ENCODE measurements around the gene SEMA6B. TPM values are rescaled to one million over a fixed set of nuclear protein-coding genes. Genes with fewer than 3 reads are reported as not detected.

SEMA6B gene
- polyA plus RNA-seq, 1 of the 3 experiments (the other 2 are of a cell fraction) = 3.7 TPM

DNA sequence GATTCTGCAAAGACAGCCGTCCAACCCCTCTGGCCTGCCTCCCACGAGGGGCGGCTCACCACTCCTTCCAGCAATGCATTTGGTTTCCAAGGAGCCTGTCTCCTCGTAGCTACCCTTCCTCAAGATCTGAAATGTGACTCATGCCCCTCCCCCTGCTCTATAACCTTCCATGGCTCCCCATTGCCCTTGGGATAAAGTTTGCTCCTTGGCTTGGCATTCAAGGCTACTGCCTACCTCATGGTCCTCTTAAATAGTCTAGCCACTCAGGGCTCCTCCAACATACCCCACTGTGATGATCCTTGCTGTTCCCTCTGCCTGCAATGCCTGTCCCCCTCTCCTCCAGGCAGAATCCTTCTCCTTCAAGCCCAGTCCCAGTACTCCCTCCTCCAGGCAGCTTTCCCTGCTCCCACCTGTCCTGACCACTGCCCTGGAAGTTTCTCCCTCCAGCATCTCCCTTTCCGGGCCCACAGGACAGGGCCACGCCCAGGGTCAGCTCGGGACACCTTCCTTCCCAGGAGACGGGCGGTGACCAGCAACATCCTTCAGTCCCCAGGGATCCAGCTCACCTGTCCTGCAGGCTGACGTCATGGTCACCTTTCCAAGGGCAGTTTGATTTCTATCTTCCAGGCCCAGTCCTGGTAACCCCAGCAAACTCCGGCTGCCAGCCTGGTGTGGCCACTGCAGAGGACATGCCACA is 19.2 kb upstream of the SEMA6B start (continued):
- TF ChIP-seq GATA2 (CRISPR knock-in tag; IDR thresholded peaks at IDR 0.05) (no peak), FOSL2 (IDR thresholded peaks at IDR 0.05; ENCODE audit: borderline replicate concordance, low read depth) (no peak), NRF1 (IDR thresholded peaks at IDR 0.05; ENCODE audit: low read depth, low read length) (no peak), RAD21 (IDR thresholded peaks at IDR 0.05; ENCODE audit: low read length) (no peak)

DNA sequence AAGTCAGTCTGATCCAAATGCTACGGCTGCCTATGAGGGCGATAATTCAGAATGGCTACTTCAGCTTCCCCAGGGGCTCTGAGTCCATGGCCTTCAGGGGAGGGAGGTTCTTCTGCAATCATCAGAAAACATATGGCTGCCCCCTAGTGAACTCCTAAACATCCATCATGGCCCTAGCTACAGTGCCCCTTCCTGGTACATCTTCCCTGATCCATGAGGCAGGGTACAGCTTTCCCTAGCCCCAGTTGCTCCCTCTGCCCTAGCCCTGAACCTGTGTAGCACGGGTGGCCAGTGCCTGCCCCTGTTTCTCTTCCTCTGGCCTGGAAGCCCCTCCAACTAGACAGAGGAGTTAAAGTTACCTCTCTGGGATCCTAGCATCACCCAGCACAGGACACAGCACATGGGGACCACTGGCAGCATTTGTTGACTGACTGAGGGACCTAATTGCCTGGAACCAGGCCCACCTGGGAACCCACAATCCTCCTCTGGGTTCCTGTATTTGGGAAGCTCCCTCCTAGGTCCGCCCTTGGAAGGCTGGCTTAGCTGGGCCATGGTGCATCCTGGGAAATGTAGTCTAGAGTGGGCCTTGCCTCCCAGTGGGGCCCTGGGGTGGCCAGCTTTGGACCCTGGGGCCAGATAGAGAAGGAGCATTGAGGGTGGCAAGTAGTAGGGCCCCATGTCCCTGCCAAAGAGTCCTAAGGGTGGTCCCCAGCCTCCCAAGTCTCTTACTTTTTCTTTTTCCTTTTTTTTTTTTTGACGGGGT is 17.7 kb upstream of the SEMA6B start:
- no peak overlapping the region for H3K4me2 ChIP-seq

GRCh38 chr19:4576016-4576933 is 16.8 kb upstream of the SEMA6B start:
- WGBS (ENCODE audit: low lambda C conversion rate) = 28% methylated on average over 17 of the region's 17 CpGs
- H2AFZ ChIP-seq (ENCODE audit: low read depth) = no peak overlapping the region
- ChIA-PET POLR2A (no interaction called here), CTCF (interaction anchor here (0.6 to 13.0 kb wide), 30 partner anchors 8 to 343 kb away, joined by 3 to 200 read pairs (median 5); partner anchors contain the start of genes PLIN5, SEMA6B and TNFAIP8L1)
- H3K9me2 ChIP-seq = no peaks in the 10 kb centered on the region
- peak; percentile 85 for DNase-seq
- no peak overlapping the region; the same call in 1 of the 2 replicates for H3K9ac ChIP-seq
- no peaks in the 10 kb centered on the region for H3K36me3 ChIP-seq (replicated peaks in 1 of 2; ENCODE audit: control insufficient read depth in 1 of 2, insufficient read depth in 2 of 2, low read length in 1 of 2)
- peak overlapping the region in 1 of 2 experiments; percentile 39; a peak in 1 of 4 replicates for H3K4me3 ChIP-seq (ENCODE audit: low read depth in 2 of 2, low read length in 1 of 2)
- no peaks in the 10 kb centered on the region for H3K9me3 ChIP-seq
- H3F3A ChIP-seq (replicated peaks; ENCODE audit: insufficient read depth) = peaks cover 12% of the 10 kb centered on the region
- TF ChIP-seq PBX3 (IDR thresholded peaks at IDR 0.05) (no peak), TAF1 (IDR thresholded peaks at IDR 0.05; ENCODE audit: borderline replicate concordance, low read depth, low read length) (no peak), SMC3 (IDR thresholded peaks at IDR 0.05; ENCODE audit: low read depth, low read length) (peak; percentile 67), RCOR1 (IDR thresholded peaks at IDR 0.05; ENCODE audit: low read length) (0 out of 2 replicates have a peak, but pooled peaks have one; percentile 18), RXRA (IDR thresholded peaks at IDR 0.05; ENCODE audit: borderline replicate concordance, low read depth) (no peak), TCF12 (IDR thresholded peaks at IDR 0.05) (no peak), RAD21 (IDR thresholded peaks at IDR 0.05; ENCODE audit: low read length) (peak; percentile 64), JUND (IDR thresholded peaks at IDR 0.05) (no peak), POLR2AphosphoS5 (IDR thresholded peaks at IDR 0.05; ENCODE audit: low read depth, low read length) (no peak)
- TF ChIP-seq, protein P1, sequence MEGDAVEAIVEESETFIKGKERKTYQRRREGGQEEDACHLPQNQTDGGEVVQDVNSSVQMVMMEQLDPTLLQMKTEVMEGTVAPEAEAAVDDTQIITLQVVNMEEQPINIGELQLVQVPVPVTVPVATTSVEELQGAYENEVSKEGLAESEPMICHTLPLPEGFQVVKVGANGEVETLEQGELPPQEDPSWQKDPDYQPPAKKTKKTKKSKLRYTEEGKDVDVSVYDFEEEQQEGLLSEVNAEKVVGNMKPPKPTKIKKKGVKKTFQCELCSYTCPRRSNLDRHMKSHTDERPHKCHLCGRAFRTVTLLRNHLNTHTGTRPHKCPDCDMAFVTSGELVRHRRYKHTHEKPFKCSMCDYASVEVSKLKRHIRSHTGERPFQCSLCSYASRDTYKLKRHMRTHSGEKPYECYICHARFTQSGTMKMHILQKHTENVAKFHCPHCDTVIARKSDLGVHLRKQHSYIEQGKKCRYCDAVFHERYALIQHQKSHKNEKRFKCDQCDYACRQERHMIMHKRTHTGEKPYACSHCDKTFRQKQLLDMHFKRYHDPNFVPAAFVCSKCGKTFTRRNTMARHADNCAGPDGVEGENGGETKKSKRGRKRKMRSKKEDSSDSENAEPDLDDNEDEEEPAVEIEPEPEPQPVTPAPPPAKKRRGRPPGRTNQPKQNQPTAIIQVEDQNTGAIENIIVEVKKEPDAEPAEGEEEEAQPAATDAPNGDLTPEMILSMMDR (IDR thresholded peaks at IDR 0.05) = peak; percentile 84
- TF ChIP-seq, protein P2, sequence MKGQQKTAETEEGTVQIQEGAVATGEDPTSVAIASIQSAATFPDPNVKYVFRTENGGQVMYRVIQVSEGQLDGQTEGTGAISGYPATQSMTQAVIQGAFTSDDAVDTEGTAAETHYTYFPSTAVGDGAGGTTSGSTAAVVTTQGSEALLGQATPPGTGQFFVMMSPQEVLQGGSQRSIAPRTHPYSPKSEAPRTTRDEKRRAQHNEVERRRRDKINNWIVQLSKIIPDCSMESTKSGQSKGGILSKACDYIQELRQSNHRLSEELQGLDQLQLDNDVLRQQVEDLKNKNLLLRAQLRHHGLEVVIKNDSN (IDR thresholded peaks at IDR 0.05; ENCODE audit: borderline replicate concordance, low read depth) = no peak
- H3K27ac ChIP-seq (ENCODE audit: low read depth in 2 of 2, low read length in 1 of 2) = peak overlapping the region in 1 of 2 experiments; percentile 49; a peak in 1 of 4 replicates
- H3K79me2 ChIP-seq (ENCODE audit: insufficient read depth) = no peaks in the 10 kb centered on the region
- no peaks in the 10 kb centered on the region for H4K20me1 ChIP-seq (ENCODE audit: insufficient read depth)
- H3K27me3 ChIP-seq (ENCODE audit: insufficient read depth) = peaks cover 14% of the 10 kb centered on the region; the same call in 1 of the 2 replicates
- H3K4me1 ChIP-seq (ENCODE audit: control insufficient read depth in 1 of 2, insufficient read depth in 2 of 2, low read depth in 1 of 2, low read length in 1 of 2) = no peaks in the 10 kb centered on the region; a peak in 1 of 4 replicates
- no peak overlapping the region for H3K4me2 ChIP-seq

More for the DNA sequence above, 17.7 kb upstream of the SEMA6B start:
- Histone ChIP-seq H3K79me2 (ENCODE audit: insufficient read depth) (no peaks in the 10 kb centered on the region), H3K9me2 (no peaks in the 10 kb centered on the region), H2AFZ (ENCODE audit: low read depth) (no peak overlapping the region; the same call in 1 of the 2 replicates), H3K4me1 (ENCODE audit: control insufficient read depth in 1 of 2, insufficient read depth in 2 of 2, low read depth in 1 of 2, low read length in 1 of 2) (no peaks in the 10 kb centered on the region; a peak in 1 of 4 replicates), H3K4me3 (ENCODE audit: low read depth in 2 of 2, low read length in 1 of 2) (no peak overlapping the region), H3K9me3 (no peaks in the 10 kb centered on the region), H3K9ac (no peak overlapping the region), H3K27ac (ENCODE audit: low read depth in 2 of 2, low read length in 1 of 2) (no peak overlapping the region), H3K36me3 (replicated peaks in 1 of 2; ENCODE audit: control insufficient read depth in 1 of 2, insufficient read depth in 2 of 2, low read length in 1 of 2) (no peaks in the 10 kb centered on the region), H4K20me1 (ENCODE audit: insufficient read depth) (no peaks in the 10 kb centered on the region), H3F3A (replicated peaks; ENCODE audit: insufficient read depth) (peaks cover 14% of the 10 kb centered on the region), H3K27me3 (ENCODE audit: insufficient read depth) (peaks cover 14% of the 10 kb centered on the region; the same call in 1 of the 2 replicates)
- 56% methylated on average over 5 of the region's 5 CpGs for WGBS (ENCODE audit: low lambda C conversion rate)
- CTCF ChIA-PET = interaction anchor here (0.7 to 13.0 kb wide), 21 partner anchors 8 to 103 kb away, joined by 3 to 200 read pairs (median 8); partner anchors contain the start of gene SEMA6B
- TF ChIP-seq YY1 (IDR thresholded peaks at IDR 0.05; ENCODE audit: low read depth) = no peak
- no peak for TF ChIP-seq MXI1 (IDR thresholded peaks at IDR 0.05; ENCODE audit: low read depth, low read length)
- no peak for TF ChIP-seq GABPA (IDR thresholded peaks at IDR 0.05; ENCODE audit: low read depth)
- TF ChIP-seq RXRA (IDR thresholded peaks at IDR 0.05; ENCODE audit: borderline replicate concordance, low read depth) = no peak
- no peak for TF ChIP-seq EP300 (IDR thresholded peaks at IDR 0.05; ENCODE audit: borderline replicate concordance in 1 of 2, low read depth in 1 of 2, low read length in 1 of 2)
- no peak for TF ChIP-seq RCOR1 (IDR thresholded peaks at IDR 0.05; ENCODE audit: low read length)
- TF ChIP-seq EZH2phosphoT487 (IDR thresholded peaks at IDR 0.05; ENCODE audit: borderline replicate concordance, low read depth) = no peak
- TF ChIP-seq CHD2 (IDR thresholded peaks at IDR 0.05; ENCODE audit: low read length, partially characterized antibody) = no peak
- TF ChIP-seq NRF1 (IDR thresholded peaks at IDR 0.05; ENCODE audit: low read depth, low read length) = no peak
- TF ChIP-seq GATA2 (CRISPR knock-in tag; IDR thresholded peaks at IDR 0.05) = no peak
- no peak for TF ChIP-seq RFX5 (IDR thresholded peaks at IDR 0.05; ENCODE audit: low read length)
- peak; percentile 55 for DNase-seq
- POLR2A ChIA-PET = no interaction called here
